HCT116 (cell line): ENCODE data around the gene GPR107. TPM values are rescaled to one million over a fixed set of nuclear protein-coding genes. Genes with fewer than 3 reads are reported as not detected.

Experiments
- ATAC-seq: fragments of 200-7000 bp; cut with Tn5 transposase; 2 replicates; pipeline ENCODE4 v1.9.1; 2020; ENCODE audit warnings: mild to moderate bottlenecking, moderate library complexity
- BruUV-seq: library from RNA; stranded (reverse); fragments of 400-500 nt; replicated peaks from 2 replicates; lab custom pipeline; 2021; lab: Mats Ljungman, UMichigan
- CTCF ChIA-PET: fragments of 300-600 bp; sonication (Branson Sonifier 250); formaldehyde crosslinking; loops from one replicate; lab custom pipeline; 2021; ENCODE audit warnings: antibody characterized with exemption; lab: Charles Lee
- POLR2A ChIA-PET: fragments of 300-600, 350-600 bp; sonication (Branson Sonifier 250); formaldehyde crosslinking; loops from one replicate; lab custom pipeline; 2021; ENCODE audit warnings: antibody characterized with exemption; lab: Charles Lee
- RAD21 ChIA-PET, 2 experiments: fragments of 300-600 bp; sonication (Branson Sonifier 250); formaldehyde crosslinking; loops; one replicate each; lab custom pipeline; 2023; ENCODE audit warnings: low total read pairs in 2 of 2; ENCODE audit not compliant: uncharacterized antibody in 2 of 2, unreplicated experiment in 2 of 2, low non-redundant PET in 1 of 2; lab: Charles Lee
- DNase-seq: peaks from one replicate; pipeline ENCODE4 v3.0.0-alpha.2; 2010; ENCODE audit warnings: low read depth, low spot score
- H2AFZ ChIP-seq: fragments of 200-600 bp; shearing (Covaris generic), sonication (generic); 2 replicates; pipeline ENCODE4 v1.6.1; 2017; ENCODE audit warnings: low read depth, mixed run types, mixed read lengths, antibody characterized with exemption, low read length; ENCODE audit not compliant: poor library complexity, severe bottlenecking
- H3K27ac ChIP-seq: 2 replicates; pipeline ENCODE4 v1.5.1; 2012; ENCODE audit warnings: low read depth, low read length
- H3K27me3 ChIP-seq: fragments of 200-600 bp; sonication (generic); 2 replicates; pipeline ENCODE4 v1.6.1; 2016; ENCODE audit warnings: mixed run types, low read length, mixed read lengths; ENCODE audit not compliant: insufficient read depth
- H3K36me3 ChIP-seq, 2 experiments: fragments of 200-500 bp in 1 of 2; fragments of 200-600 bp in 1 of 2; sonication (Bioruptor generic) in 1 of 2; sonication (generic) in 1 of 2; 2 replicates each; pipeline versions ENCODE4 v1.5.1 to v1.6.1; 2014 to 2016; ENCODE audit warnings: low read length in 2 of 2, inconsistent platforms in 1 of 2, mixed read lengths in 1 of 2, mixed run types in 1 of 2; ENCODE audit not compliant: insufficient read depth in 2 of 2, control insufficient read depth in 1 of 2
- H3K4me1 ChIP-seq, 2 experiments: fragments of 200-600 bp in 1 of 2; sonication (generic) in 1 of 2; 2 replicates each; pipeline versions ENCODE4 v1.5.1 to v1.6.1; 2012 to 2017; ENCODE audit warnings: low read length in 2 of 2, inconsistent platforms in 1 of 2, mild to moderate bottlenecking in 1 of 2, mixed read lengths in 1 of 2, mixed run types in 1 of 2, moderate library complexity in 1 of 2; ENCODE audit not compliant: insufficient read depth in 2 of 2, control insufficient read depth in 1 of 2
- H3K4me2 ChIP-seq: fragments of 200-600 bp; sonication (generic); 2 replicates; pipeline ENCODE4 v1.6.1; 2017; ENCODE audit warnings: mixed run types, low read length, mixed read lengths
- H3K4me3 ChIP-seq, 2 experiments: fragments of 200-600 bp in 1 of 2; sonication (generic) in 1 of 2; replicated peaks in 1 of 2; 2 replicates each; pipeline ENCODE4 v1.5.1; 2011 to 2016; ENCODE audit warnings: low read length in 2 of 2, control low read depth in 1 of 2, low read depth in 1 of 2, mild to moderate bottlenecking in 1 of 2, mixed read lengths in 1 of 2, mixed run types in 1 of 2
- H3K79me2 ChIP-seq: fragments of 200-600 bp; sonication (generic); 2 replicates; pipeline ENCODE4 v1.6.1; 2017; ENCODE audit warnings: mild to moderate bottlenecking, mixed run types, low read length, moderate library complexity, mixed read lengths; ENCODE audit not compliant: insufficient read depth
- H3K9ac ChIP-seq: fragments of 200-600 bp; sonication (generic); 2 replicates; pipeline ENCODE4 v1.6.1; 2016; ENCODE audit warnings: low read length, mixed read lengths
- H3K9me2 ChIP-seq: fragments of 200-600 bp; sonication (generic), shearing (Covaris generic); 2 replicates; pipeline ENCODE4 v1.6.1; 2017; ENCODE audit warnings: mixed run types, mild to moderate bottlenecking, moderate library complexity; ENCODE audit not compliant: insufficient read depth
- H3K9me3 ChIP-seq, 2 experiments: fragments of 200-500 bp in 1 of 2; fragments of 200-600 bp in 1 of 2; sonication (Bioruptor generic) in 1 of 2; sonication (generic) in 1 of 2; 2 replicates each; pipeline ENCODE4 v1.6.1; 2014 to 2017; ENCODE audit warnings: low read length in 2 of 2, mixed read lengths in 2 of 2, inconsistent platforms in 1 of 2, low read depth in 1 of 2, mild to moderate bottlenecking in 1 of 2, mixed run types in 1 of 2, moderate library complexity in 1 of 2; ENCODE audit not compliant: control insufficient read depth in 1 of 2, insufficient read depth in 1 of 2
- H4K20me1 ChIP-seq: fragments of 200-600 bp; sonication (generic), shearing (Covaris generic); 2 replicates; pipeline ENCODE4 v1.6.1; 2017; ENCODE audit warnings: mixed run types, mild to moderate bottlenecking, moderate library complexity; ENCODE audit not compliant: insufficient read depth
- ATF3 ChIP-seq: IDR thresholded peaks from 2 replicates; pipeline ENCODE4 v1.6.1; 2012
- CEBPB ChIP-seq: IDR thresholded peaks from 2 replicates; pipeline ENCODE4 v1.6.1; 2012; ENCODE audit warnings: low read depth
- CTCF ChIP-seq, 3 experiments: fragments of 200-600 bp in 1 of 3; sonication (generic) in 1 of 3; IDR thresholded peaks in 2 of 3; conservative IDR thresholded peaks in 1 of 3; 2 replicates each; pipeline ENCODE4 v1.5.1; 2012 to 2017; ENCODE audit warnings: low read depth in 2 of 3, low read length in 2 of 3, antibody characterized with exemption in 1 of 3, borderline replicate concordance in 1 of 3, control low read depth in 1 of 3, mild to moderate bottlenecking in 1 of 3, mixed read lengths in 1 of 3, mixed run types in 1 of 3, moderate library complexity in 1 of 3; ENCODE audit not compliant: insufficient read depth in 1 of 3
- ELF1 ChIP-seq: IDR thresholded peaks from 2 replicates; pipeline ENCODE4 v1.6.1; 2012; ENCODE audit warnings: low read depth, borderline replicate concordance
- EZH2 ChIP-seq: fragments of 200-600 bp; sonication (generic); IDR thresholded peaks from 2 replicates; pipeline ENCODE4 v1.6.1; 2017; ENCODE audit warnings: antibody characterized with exemption, mixed run types
- EZH2phosphoT487 ChIP-seq: fragments of 200-600 bp; IDR thresholded peaks from 2 replicates; pipeline ENCODE4 v1.6.1; 2018; ENCODE audit warnings: antibody characterized with exemption, borderline replicate concordance
- FOSL1 ChIP-seq: IDR thresholded peaks from 2 replicates; pipeline ENCODE4 v1.6.1; 2012; ENCODE audit warnings: low read depth
- JUND ChIP-seq: IDR thresholded peaks from 2 replicates; pipeline ENCODE4 v1.6.1; 2012
- MAX ChIP-seq: IDR thresholded peaks from 2 replicates; pipeline ENCODE4 v1.6.1; 2012
- RAD21 ChIP-seq: IDR thresholded peaks from 2 replicates; pipeline ENCODE4 v1.6.1; 2012; ENCODE audit warnings: low read depth, mild to moderate bottlenecking
- SIN3A ChIP-seq: IDR thresholded peaks from 2 replicates; pipeline ENCODE4 v1.6.1; 2012; ENCODE audit warnings: low read depth
- SRF ChIP-seq: IDR thresholded peaks from 2 replicates; pipeline ENCODE4 v1.6.1; 2012; ENCODE audit warnings: low read depth
- TCF7L2 ChIP-seq: IDR thresholded peaks from 2 replicates; pipeline ENCODE4 v1.7.0; 2011; ENCODE audit warnings: borderline replicate concordance, inconsistent platforms; ENCODE audit not compliant: insufficient read depth, insufficient read length; ENCODE audit errors: extremely low read depth
- ZBTB33 ChIP-seq: IDR thresholded peaks from 2 replicates; pipeline ENCODE4 v1.6.1; 2011; ENCODE audit warnings: mild to moderate bottlenecking, low read length, moderate library complexity; ENCODE audit not compliant: insufficient replicate concordance; ENCODE audit errors: extremely low read depth
- ZNF274 ChIP-seq: fragments of 200-500 bp; sonication (Bioruptor generic); IDR thresholded peaks from 2 replicates; pipeline ENCODE4 v1.6.1; 2014; ENCODE audit warnings: mild to moderate bottlenecking, low read depth, low read length, inconsistent platforms
- intact Hi-C: fragments of 100-400 bp; cut with micrococcal nuclease; formaldehyde crosslinking; loops from 2 replicates; pipeline ENCODE4 v1.10.0; 2022
- total RNA-seq: library from RNA; stranded (reverse); gene quantifications from one replicate; pipeline ENCODE4 v1.2.1, GENCODE V29; 2021; ENCODE audit not compliant: unreplicated experiment

Gene GPR107
- total RNA-seq, 1 experiment from 2014 or later = 32.5 TPM

GRCh38 chr9:130155647-130156046, 101.9 kb downstream of the GPR107 start:
- H3K36me3 ChIP-seq = no peaks in the 10 kb centered on the region
- TF ChIP-seq ZNF274 = no peak
- no peak for TF ChIP-seq RAD21
- TF ChIP-seq MAX = no peak
- no peak for TF ChIP-seq CEBPB
- no peak for TF ChIP-seq JUND
- no peak for TF ChIP-seq TCF7L2
- no peak for TF ChIP-seq SIN3A
- TF ChIP-seq, all 23 proteins: peak for 0
- Histone ChIP-seq H3K27ac (no peak overlapping the region), H3K79me2 (no peaks in the 10 kb centered on the region), H4K20me1 (no peaks in the 10 kb centered on the region), H3K9me3 (no peaks in the 10 kb centered on the region), H2AFZ (no peak overlapping the region), H3K9me2 (no peaks in the 10 kb centered on the region), H3K9ac (no peak overlapping the region), H3K4me1 (peaks cover 1 to 13% of the 10 kb centered on the region in 2 experiments; a peak in 2 of 4 replicates), H3K27me3 (no peaks in the 10 kb centered on the region), H3K4me3 (no peak overlapping the region), H3K4me2 (no peak overlapping the region)
- ChIA-PET RAD21 (no interaction called here), CTCF (no interaction called here), POLR2A (no interaction called here)
- ATAC-seq (no peak), DNase-seq (no peak)
- intact Hi-C loops = no loop called here
- BruUV-seq = no TSS peak

- Histone ChIP-seq H3K27ac (no peak overlapping the region), H3K4me3 (no peak overlapping the region), H3K4me1 (peaks cover 0 to 7% of the 10 kb centered on the region in 2 experiments; a peak in 1 of 4 replicates), H3K36me3 (no peaks in the 10 kb centered on the region), H3K27me3 (no peaks in the 10 kb centered on the region), H2AFZ (no peak overlapping the region), H4K20me1 (no peaks in the 10 kb centered on the region), H3K9me3 (no peaks in the 10 kb centered on the region), H3K79me2 (no peaks in the 10 kb centered on the region), H3K4me2 (no peak overlapping the region), H3K9me2 (no peaks in the 10 kb centered on the region), H3K9ac (no peak overlapping the region)
- intact Hi-C loops = no loop called here
- ChIA-PET RAD21 (interaction anchor here in 1 of 2 experiments (0.5 kb wide), 1 partner anchor 66 kb away, joined by 3 read pairs; no protein-coding TSS in a partner anchor), CTCF (interaction anchor here (1.2 kb wide), 1 partner anchor 79 kb away, joined by 3 read pairs; no protein-coding TSS in a partner anchor), POLR2A (no interaction called here)
- DNase-seq = no peak
- no TSS peak for BruUV-seq
- TF ChIP-seq SRF = no peak
- TF ChIP-seq FOSL1 = no peak
- TF ChIP-seq RAD21 = peak; percentile 36; the same call in 1 of the 2 replicates
- TF ChIP-seq CEBPB = no peak
- no peak for TF ChIP-seq ATF3
- no peak for TF ChIP-seq ZBTB33
- peak; percentile 32 to 37 (median 36); a peak in 3 of 6 replicates for TF ChIP-seq CTCF (IDR thresholded peaks at IDR 0.05 in 2 of 3, conservative IDR thresholded peaks at IDR 0.05 in 1 of 3; ENCODE audit: borderline replicate concordance in 1 of 3, insufficient read depth in 1 of 3, low read depth in 2 of 3, low read length in 2 of 3)
- no peak for TF ChIP-seq EZH2
- TF ChIP-seq EZH2phosphoT487 = no peak
- TF ChIP-seq ELF1 = no peak
- peak; percentile 81 for ATAC-seq
Observed at GRCh38 chr9:130156672-130157071, 103.0 kb downstream of the GPR107 start.
